H1 (cell line): Measurements from ENCODE around the gene FBXL14. TPM values are rescaled to one million over a fixed set of nuclear protein-coding genes. Genes with fewer than 3 reads are reported as not detected.

Source experiments
- CTCF ChIA-PET: fragments of 300-600 bp; sonication (Branson Sonifier 250); formaldehyde crosslinking; loops from one replicate; lab custom pipeline; 2021; ENCODE audit not compliant: partially characterized antibody; lab: Charles Lee
- POLR2A ChIA-PET: fragments of 300-600 bp; sonication (Branson Sonifier 250); formaldehyde crosslinking; loops from one replicate; lab custom pipeline; 2021; ENCODE audit warnings: inconsistent platforms; ENCODE audit not compliant: partially characterized antibody; lab: Charles Lee
- DNase-seq, 2 experiments: peaks; one replicate each; pipeline versions ENCODE4 v3.0.0 to v3.0.0-alpha.2; 2010 to 2022; ENCODE audit warnings: low spot score in 2 of 2, low read depth in 1 of 2, mixed read lengths in 1 of 2
- FAIRE-seq: peaks from 2 replicates; lab custom pipeline; 2011; peaks lifted over from hg19 to GRCh38; lab: Jason Lieb, UNC
- H2AFZ ChIP-seq: 2 replicates; pipeline ENCODE4 v1.8.1; 2012; ENCODE audit warnings: low read length, inconsistent platforms
- H2AK5ac ChIP-seq: 2 replicates; pipeline ENCODE4 v1.6.1; 2013; ENCODE audit warnings: low read depth, low read length
- H2BK120ac ChIP-seq: replicated peaks from 2 replicates; pipeline ENCODE3; 2013; ENCODE audit warnings: low read depth, low read length, inconsistent platforms
- H2BK12ac ChIP-seq: 2 replicates; pipeline ENCODE4 v1.6.1; 2013; ENCODE audit warnings: low read depth, low read length
- H2BK15ac ChIP-seq: 2 replicates; pipeline ENCODE4 v1.6.1; 2013; ENCODE audit warnings: low read length
- H2BK20ac ChIP-seq: 2 replicates; pipeline ENCODE4 v1.6.1; 2013; ENCODE audit warnings: low read length
- H2BK5ac ChIP-seq: 2 replicates; pipeline ENCODE4 v1.6.1; 2013; ENCODE audit warnings: low read depth, low read length
- H3K14ac ChIP-seq: 2 replicates; pipeline ENCODE4 v1.6.1; 2013; ENCODE audit warnings: inconsistent platforms; ENCODE audit not compliant: insufficient read length
- H3K18ac ChIP-seq: 2 replicates; pipeline ENCODE4 v1.6.1; 2013; ENCODE audit warnings: low read length; ENCODE audit errors: extremely low read depth
- H3K23ac ChIP-seq: 2 replicates; pipeline ENCODE4 v1.6.1; 2013; ENCODE audit warnings: inconsistent platforms; ENCODE audit not compliant: insufficient read length
- H3K23me2 ChIP-seq: 2 replicates; pipeline ENCODE4 v1.6.1; 2013; ENCODE audit warnings: low read depth, low read length
- H3K27ac ChIP-seq: 2 replicates; pipeline ENCODE4 v1.6.1; 2011; ENCODE audit warnings: low read depth, low read length, inconsistent platforms
- H3K27me3 ChIP-seq, 4 experiments: replicated peaks in 1 of 4; 1 replicate in 1 of 4; 2 replicates in 3 of 4; pipeline versions ENCODE4 v1.6.1 to v1.8.1; 2011 to 2013; ENCODE audit warnings: low read length in 3 of 4, mild to moderate bottlenecking in 3 of 4, inconsistent platforms in 2 of 4, mixed read lengths in 2 of 4, moderate library complexity in 1 of 4; ENCODE audit not compliant: control insufficient read depth in 3 of 4, insufficient read depth in 3 of 4; ENCODE audit errors: extremely low read depth in 1 of 4
- H3K36me3 ChIP-seq, 4 experiments: 2 replicates each; pipeline versions ENCODE4 v1.6.1 to v1.8.1; 2011 to 2013; ENCODE audit warnings: mild to moderate bottlenecking in 4 of 4, low read length in 3 of 4, moderate library complexity in 2 of 4, control low read depth in 1 of 4, inconsistent platforms in 1 of 4; ENCODE audit not compliant: insufficient read depth in 4 of 4, control insufficient read depth in 2 of 4
- H3K4ac ChIP-seq: replicated peaks from 2 replicates; pipeline ENCODE3; 2013; ENCODE audit warnings: low read length, low read depth, mixed read lengths, inconsistent platforms; ENCODE audit not compliant: insufficient read length
- H3K4me1 ChIP-seq, 4 experiments: replicated peaks in 1 of 4; 1 replicate in 1 of 4; 2 replicates in 3 of 4; pipeline versions ENCODE4 v1.6.1 to v1.8.1; 2011 to 2013; ENCODE audit warnings: low read length in 3 of 4, inconsistent platforms in 2 of 4, mixed read lengths in 1 of 4; ENCODE audit not compliant: insufficient read depth in 4 of 4, control insufficient read depth in 3 of 4
- H3K4me2 ChIP-seq, 2 experiments: 2 replicates each; pipeline versions ENCODE4 v1.6.1 to v1.8.1; 2011 to 2013; ENCODE audit warnings: low read depth in 2 of 2, low read length in 2 of 2, control low read depth in 1 of 2, inconsistent platforms in 1 of 2, mild to moderate bottlenecking in 1 of 2; ENCODE audit not compliant: insufficient read depth in 1 of 2
- H3K4me3 ChIP-seq, 4 experiments: fragments of 200-600, 300-600 bp in 1 of 4; sonication (generic), shearing (Covaris generic), sonication (Bioruptor Twin) in 1 of 4; 2 replicates each; pipeline versions ENCODE4 v1.5.1 to v1.8.1; 2011 to 2016; ENCODE audit warnings: low read length in 4 of 4, low read depth in 3 of 4, control low read depth in 2 of 4, inconsistent platforms in 2 of 4, mild to moderate bottlenecking in 2 of 4, mixed read lengths in 1 of 4, moderate library complexity in 1 of 4; ENCODE audit not compliant: insufficient read depth in 2 of 4; ENCODE audit errors: extremely low read depth in 1 of 4
- H3K56ac ChIP-seq: replicated peaks from 2 replicates; pipeline ENCODE3; 2013; ENCODE audit warnings: low read depth, mild to moderate bottlenecking, mixed read lengths, low read length, inconsistent platforms; ENCODE audit not compliant: insufficient read length
- H3K79me1 ChIP-seq: 2 replicates; pipeline ENCODE4 v1.6.1; 2013; ENCODE audit warnings: low read depth, low read length, control low read depth
- H3K79me2 ChIP-seq, 2 experiments: 2 replicates each; pipeline versions ENCODE4 v1.6.1 to v1.8.1; 2012 to 2013; ENCODE audit warnings: low read length in 2 of 2, mild to moderate bottlenecking in 2 of 2, inconsistent platforms in 1 of 2; ENCODE audit not compliant: insufficient read depth in 2 of 2, control insufficient read depth in 1 of 2
- H3K9ac ChIP-seq, 4 experiments: replicated peaks in 1 of 4; 1 replicate in 1 of 4; 2 replicates in 3 of 4; pipeline versions ENCODE4 v1.6.1 to v1.8.1; 2011 to 2013; ENCODE audit warnings: low read depth in 3 of 4, low read length in 3 of 4, control low read depth in 2 of 4, mild to moderate bottlenecking in 2 of 4, moderate library complexity in 2 of 4, inconsistent platforms in 1 of 4; ENCODE audit errors: extremely low read depth in 1 of 4
- H3K9me3 ChIP-seq, 2 experiments: 2 replicates each; pipeline versions ENCODE4 v1.6.1 to v1.8.1; 2012 to 2013; ENCODE audit warnings: mild to moderate bottlenecking in 2 of 2, moderate library complexity in 2 of 2, control low read depth in 1 of 2, inconsistent platforms in 1 of 2, low read depth in 1 of 2, low read length in 1 of 2, mixed read lengths in 1 of 2; ENCODE audit not compliant: insufficient read depth in 2 of 2
- H4K20me1 ChIP-seq, 2 experiments: replicated peaks in 1 of 2; 2 replicates each; pipeline versions ENCODE3 to v1.8.1; 2011 to 2013; ENCODE audit warnings: inconsistent platforms in 2 of 2, low read length in 2 of 2, mild to moderate bottlenecking in 1 of 2; ENCODE audit not compliant: insufficient read depth in 2 of 2, control insufficient read depth in 1 of 2
- H4K5ac ChIP-seq: 2 replicates; pipeline ENCODE4 v1.6.1; 2013; ENCODE audit warnings: low read length, low read depth, mixed read lengths, inconsistent platforms; ENCODE audit not compliant: insufficient read length
- H4K8ac ChIP-seq: 2 replicates; pipeline ENCODE4 v1.8.0; 2013; ENCODE audit warnings: mild to moderate bottlenecking, moderate library complexity, low read length, inconsistent platforms; ENCODE audit not compliant: insufficient read depth; ENCODE audit errors: extremely low read depth
- H4K91ac ChIP-seq: replicated peaks from 2 replicates; pipeline ENCODE3; 2013; ENCODE audit warnings: low read length, mixed read lengths, inconsistent platforms; ENCODE audit not compliant: insufficient read length
- CTCF ChIP-seq, 3 experiments: IDR thresholded peaks; 1 replicate in 2 of 3; 2 replicates in 1 of 3; pipeline versions ENCODE4 v1.5.1 to v1.6.1; 2011; ENCODE audit warnings: low read length in 3 of 3, mild to moderate bottlenecking in 3 of 3, inconsistent platforms in 2 of 3, low read depth in 1 of 3, moderate library complexity in 1 of 3; ENCODE audit not compliant: insufficient read depth in 1 of 3; ENCODE audit errors: control extremely low read depth in 1 of 3
- E2F6 ChIP-seq: IDR thresholded peaks from 2 replicates; pipeline ENCODE4 v1.6.1; 2012; ENCODE audit warnings: inconsistent platforms
- FOSL1 ChIP-seq: IDR thresholded peaks from 2 replicates; pipeline ENCODE4 v1.6.1; 2011; ENCODE audit warnings: mild to moderate bottlenecking, low read depth, low read length, moderate library complexity; ENCODE audit not compliant: insufficient read depth
- GABPA ChIP-seq: IDR thresholded peaks from 2 replicates; pipeline ENCODE4 v1.6.1; 2011; ENCODE audit warnings: mild to moderate bottlenecking, low read length, moderate library complexity, borderline replicate concordance; ENCODE audit not compliant: insufficient read depth
- POU5F1 ChIP-seq: IDR thresholded peaks from 2 replicates; pipeline ENCODE4 v1.6.1; 2011; ENCODE audit warnings: low read depth, mild to moderate bottlenecking, low read length, moderate library complexity
- SIX5 ChIP-seq: IDR thresholded peaks from 2 replicates; pipeline ENCODE4 v1.6.1; 2011; ENCODE audit warnings: mild to moderate bottlenecking, low read depth, low read length
- SP2 ChIP-seq: IDR thresholded peaks from 2 replicates; pipeline ENCODE4 v1.6.1; 2012; ENCODE audit warnings: mild to moderate bottlenecking, low read length, inconsistent platforms
- WGBS, 2 experiments: shearing (Covaris generic) in 1 of 2; methylation state at CpG; one replicate each; pipeline versions ENCODE4 v1.1.6 to v1.1.7; 2013 to 2015; ENCODE audit warnings: low lambda C conversion rate in 2 of 2, mixed read lengths in 2 of 2, inconsistent platforms in 1 of 2, low coverage in 1 of 2, missing lambda C conversion rate in 1 of 2; ENCODE audit not compliant: insufficient replicate concordance in 2 of 2, insufficient coverage in 1 of 2, insufficient read length in 1 of 2; ENCODE audit errors: extremely low coverage in 1 of 2, missing lambda C conversion rate in 1 of 2; 5-methylcytosine and 5-hydroxymethylcytosine counted together
- polyA plus RNA-seq, 7 experiments: library from polyadenylated mRNA; depleted of rRNA in 3 of 7; stranded (reverse) in 5 of 7; unstranded in 2 of 7; fragments of >200 nt in 5 of 7; fragments of 200-250 nt in 2 of 7; gene quantifications; 1 replicate in 5 of 7; 2 replicates in 1 of 7; 4 replicates in 1 of 7; pipeline versions ENCODE4 v1.2.1 to v1.2.3, GENCODE V29; 2011 to 2013; ENCODE audit warnings: missing spikeins in 2 of 7, mixed read lengths in 2 of 7
- total RNA-seq: library from RNA; stranded (reverse); fragmentation: NEBNext Ultra II Directional; extraction: Animal tissue kit (Norgen Biotek cat#: 25700); gene quantifications from 2 replicates; pipeline ENCODE4 v1.2.1, GENCODE V29; 2021

The FBXL14 gene
- total and polyA plus RNA-seq, 2 of the 8 experiments (the other 6 are each of a cell fraction or from before 2014, with no cell fraction given): 5.5 to 9.6 TPM

GRCh38 chr12:1588575-1588947 lies 5.8 kb downstream of the FBXL14 start:
- Histone ChIP-seq H3K4me1 (peaks cover 15 to 38% (median 19%) of the 10 kb centered on the region in 4 experiments), H3K79me1 (no peaks in the 10 kb centered on the region), H4K20me1 (peaks cover 26 to 29% of the 10 kb centered on the region in 2 experiments), H3K9ac (no peak overlapping the region), H2BK120ac (no peak overlapping the region), H3K4ac (no peak overlapping the region), H3K23ac (no peak overlapping the region), H3K9me3 (no peaks in the 10 kb centered on the region), H3K79me2 (peaks cover 0 to 5% of the 10 kb centered on the region in 2 experiments; a peak in 1 of 4 replicates), H3K27ac (no peak overlapping the region), H3K56ac (no peak overlapping the region), H4K5ac (no peak overlapping the region), H3K4me2 (peak overlapping the region in 1 of 2 experiments; percentile 16; a peak in 2 of 4 replicates), H2BK5ac (no peak overlapping the region), H3K36me3 (no peaks in the 10 kb centered on the region), H3K14ac (no peak overlapping the region), H3K18ac (no peak overlapping the region), H2BK12ac (no peak overlapping the region), H3K27me3 (peaks cover 21 to 87% (median 68%) of the 10 kb centered on the region in 4 experiments), H2AK5ac (no peak overlapping the region), H4K91ac (no peak overlapping the region), H4K8ac (no peak overlapping the region), H2AFZ (no peak overlapping the region), H3K4me3 (no peak overlapping the region), H2BK15ac (no peak overlapping the region), H2BK20ac (no peak overlapping the region), H3K23me2 (peaks cover 10% of the 10 kb centered on the region; the same call in 1 of the 2 replicates)
- DNase-seq (no peak), FAIRE-seq (no peak)
- POLR2A ChIA-PET: interaction anchor here (0.6 to 1.1 kb wide), 2 partner anchors 65 to 479 kb away, joined by 3 read pairs; no protein-coding TSS in a partner anchor
- CTCF ChIA-PET: interaction anchor here (1.4 to 2.1 kb wide), 5 partner anchors 12 to 470 kb away, joined by 3 to 9 read pairs (median 4); partner anchors contain the start of gene WNT5B
- 4% methylated on average over 3 of the region's 3 CpGs; no CpG with 5 or more reads in 1 of the 2 experiments for WGBS, 2 experiments
- TF ChIP-seq E2F6: no peak
- TF ChIP-seq POU5F1: no peak
- no peak for TF ChIP-seq SP2
- no peak for TF ChIP-seq CTCF (IDR thresholded peaks at IDR 0.05; ENCODE audit: control extremely low read depth in 1 of 3, insufficient read depth in 1 of 3, low read depth in 1 of 3, low read length in 3 of 3)
- no peak for TF ChIP-seq GABPA
- no peak for TF ChIP-seq FOSL1
- no peak for TF ChIP-seq SIX5
